Measurements from ENCODE around the gene EML4.

GRCh38 chr2:42172566-42172965 is 3.4 kb downstream of the EML4 start:
- TF ChIP-seq TFAM (CRISPR knock-in tag; conservative IDR thresholded peaks at IDR 0.05) (no peak), CC2D1A (IDR thresholded peaks at IDR 0.05) (no peak), BHLHE40 (IDR thresholded peaks at IDR 0.05; ENCODE audit: low read length) (no peak), YY1 (IDR thresholded peaks at IDR 0.05; ENCODE audit: borderline replicate concordance in 1 of 3, control insufficient read depth in 1 of 3, extremely low read depth in 1 of 3, insufficient read depth in 3 of 3, insufficient read length in 1 of 3, insufficient replicate concordance in 2 of 3, low read depth in 1 of 3, low read length in 2 of 3) (no peak)
